ENCODE measurements around the gene PPP2R3B.

Gene PPP2R3B

DNA sequence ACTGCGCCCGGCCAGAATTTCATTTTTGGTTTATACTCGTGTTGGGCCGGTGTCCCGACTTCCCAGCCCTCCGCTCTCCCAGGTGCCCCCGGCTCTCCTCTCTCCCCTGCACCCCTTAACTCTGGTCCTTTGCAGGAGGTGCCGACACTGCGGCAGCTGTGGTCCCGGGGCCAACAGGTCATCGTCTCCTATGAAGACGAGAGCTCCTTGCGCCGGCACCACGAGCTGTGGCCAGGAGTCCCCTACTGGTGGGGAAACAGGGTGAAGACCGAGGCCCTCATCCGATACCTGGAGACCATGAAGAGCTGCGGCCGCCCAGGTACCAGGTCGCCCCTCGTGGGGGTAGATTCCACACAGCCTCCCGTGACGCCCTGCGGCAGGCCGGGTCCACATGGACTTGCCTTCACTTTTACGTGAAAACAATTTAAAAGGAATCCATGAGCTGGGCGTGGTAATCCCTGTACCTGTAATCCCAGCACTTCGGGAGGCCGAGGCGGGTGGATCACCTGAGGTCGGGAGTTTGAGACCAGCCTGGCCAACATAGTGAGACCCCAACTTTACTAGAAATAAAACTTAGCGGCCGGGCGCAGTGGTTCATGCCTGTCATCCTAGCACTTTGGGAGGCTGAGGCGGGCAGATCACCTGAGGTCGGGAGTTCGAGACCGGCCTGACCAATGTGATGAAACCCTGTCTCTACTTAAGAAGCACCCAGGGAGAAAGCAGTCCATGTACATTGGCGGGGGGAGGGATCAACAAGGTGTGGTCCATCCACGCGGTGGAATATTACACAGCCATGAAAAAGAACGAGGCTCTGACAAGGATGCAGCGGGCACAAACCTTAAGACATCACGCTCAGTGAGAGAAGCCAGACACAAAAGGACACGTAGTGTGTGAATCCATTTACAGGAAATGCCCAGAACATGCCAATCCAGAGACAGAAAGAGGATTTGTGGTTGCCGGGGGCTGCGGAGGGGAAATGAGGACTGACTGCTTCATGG is 93.5 kb downstream of the PPP2R3B start:
- no peak for DNase-seq

DNA sequence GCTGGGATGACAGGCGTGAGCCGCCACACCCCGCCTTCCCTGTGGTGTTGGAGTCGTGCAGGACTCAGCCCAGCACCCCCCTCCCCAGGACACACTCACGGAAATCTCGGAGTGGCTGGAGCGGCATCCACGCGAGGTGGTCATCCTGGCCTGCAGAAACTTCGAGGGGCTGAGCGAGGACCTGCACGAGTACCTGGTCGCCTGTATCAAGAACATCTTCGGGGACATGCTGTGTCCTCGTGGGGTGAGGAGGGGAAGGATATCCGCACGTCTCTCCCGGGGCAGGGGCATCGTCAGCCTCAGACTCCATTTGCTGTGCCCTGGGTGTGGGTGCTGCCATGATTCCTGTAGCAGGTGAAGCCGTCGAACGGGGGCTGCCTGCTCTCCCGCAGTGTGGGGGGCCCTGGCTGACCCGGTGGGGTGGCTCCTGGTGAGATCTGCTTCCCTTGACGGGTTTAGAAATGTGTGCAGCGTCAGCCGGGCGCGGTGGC is 95.3 kb downstream of the PPP2R3B start:
- DNase-seq: no peak

- no peak for DNase-seq
These were observed 96.1 kb downstream of the PPP2R3B start for GRCh38 chrX:290476-291166.

- no peak for DNase-seq
These were observed 98.1 kb downstream of the PPP2R3B start for GRCh38 chrX:288561-288991.

GRCh38 chrX:287670-288069 is 99.0 kb downstream of the PPP2R3B start:
- no peak for DNase-seq

DNA sequence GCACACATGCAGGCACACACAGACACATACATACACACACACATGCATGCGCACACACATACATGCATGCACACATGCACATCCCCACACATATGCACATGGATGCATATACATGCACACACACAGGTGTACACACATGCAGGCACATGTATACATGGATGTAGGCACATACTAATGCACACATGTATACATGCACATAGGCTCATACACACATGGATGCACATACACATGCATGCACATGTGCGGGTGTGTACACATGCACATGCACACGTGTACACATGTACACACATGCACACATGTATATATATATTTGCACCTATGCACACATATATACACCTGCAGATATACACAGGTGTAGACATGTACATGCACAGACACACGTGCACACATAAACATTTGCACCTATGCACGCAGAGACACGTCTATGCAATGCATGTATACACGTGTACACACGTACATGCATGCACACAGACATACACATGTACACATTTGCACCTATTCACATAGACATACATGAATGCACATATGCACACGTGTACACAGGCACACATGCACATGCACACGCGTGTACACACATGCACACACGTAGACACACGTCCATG is 101.5 kb downstream of the PPP2R3B start:
- DNase-seq: no peak
